OCI-LY1 (cell line): ENCODE results near the gene WWP2.

Experiments used
- CTCF ChIP-seq: fragments of 200-600 bp; sonication (generic), shearing (Covaris generic); IDR thresholded peaks from 2 replicates; pipeline ENCODE4 v1.5.1; 2017; ENCODE audit warnings: mild to moderate bottlenecking, antibody characterized with exemption, low read length, moderate library complexity, mixed read lengths
- EZH2 ChIP-seq: fragments of 200-600 bp; sonication (generic), shearing (Covaris generic); IDR thresholded peaks from 2 replicates; pipeline ENCODE4 v1.8.0; 2017; ENCODE audit warnings: borderline replicate concordance, mixed run types, mild to moderate bottlenecking, antibody characterized with exemption, low read length, moderate library complexity, mixed read lengths

- no peak for TF ChIP-seq CTCF
- no peak for TF ChIP-seq EZH2
Observed at GRCh38 chr16:69818891-69819545, 56.9 kb downstream of the WWP2 start.
